ENCODE data around the gene SPDYE6.

SPDYE6 gene

GRCh38 chr7:102297487-102298218 lies 58.6 kb downstream of the SPDYE6 start:
- no peak for DNase-seq
- in situ Hi-C loops (cut with HindIII; ENCODE audit: low pct_ligation_motif_present, low pct_unique_long_range_greater_than_20kb, low sequenced_read_pairs), result no loop called here

GRCh38 chr7:102296514-102296913 lies 59.7 kb downstream of the SPDYE6 start:
- in situ Hi-C loops (cut with HindIII; ENCODE audit: low pct_ligation_motif_present, low pct_unique_long_range_greater_than_20kb, low sequenced_read_pairs), result no loop called here
- DNase-seq, result no peak

GRCh38 chr7:102296179-102296438 lies 60.1 kb downstream of the SPDYE6 start:
- in situ Hi-C loops (cut with HindIII; ENCODE audit: low pct_ligation_motif_present, low pct_unique_long_range_greater_than_20kb, low sequenced_read_pairs), result no loop called here
- no peak for DNase-seq
